HG03108 (cell line): ENCODE data around the gene FRMD6.

Experiments used
- ATAC-seq: cut with Tn5 transposase; IDR thresholded peaks from one replicate; pipeline ENCODE4 v1.9.1; 2021; ENCODE audit warnings: moderate library complexity; ENCODE audit not compliant: unreplicated experiment

FRMD6 gene

GRCh38 chr14:51663783-51664326, 12.1 kb downstream of the FRMD6 start:
- no peak for ATAC-seq

- no peak for ATAC-seq
These were observed 14.4 kb downstream of the FRMD6 start for GRCh38 chr14:51666070-51666469.

- ATAC-seq: no peak
These were observed 15.1 kb downstream of the FRMD6 start for GRCh38 chr14:51666826-51667225.

DNA sequence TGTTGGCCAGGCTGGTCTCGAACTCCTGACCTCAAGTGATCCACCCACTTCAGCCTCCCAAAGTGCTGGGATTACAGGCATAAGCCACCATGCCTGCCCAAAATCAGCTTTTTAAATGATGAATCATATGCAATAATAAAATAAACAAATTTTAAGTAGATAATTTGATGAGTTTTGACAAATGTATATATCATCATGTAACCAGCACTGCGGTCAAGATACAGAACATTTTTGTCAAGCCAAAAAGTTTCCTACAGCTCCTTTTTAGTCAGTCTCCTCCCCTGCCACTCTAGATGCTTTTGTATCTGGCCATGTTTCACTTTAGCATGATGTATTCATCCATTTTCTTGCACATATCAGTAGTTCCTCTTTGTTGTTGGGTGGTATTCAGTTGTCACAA, 17.2 kb downstream of the FRMD6 start:
- no peak for ATAC-seq

DNA sequence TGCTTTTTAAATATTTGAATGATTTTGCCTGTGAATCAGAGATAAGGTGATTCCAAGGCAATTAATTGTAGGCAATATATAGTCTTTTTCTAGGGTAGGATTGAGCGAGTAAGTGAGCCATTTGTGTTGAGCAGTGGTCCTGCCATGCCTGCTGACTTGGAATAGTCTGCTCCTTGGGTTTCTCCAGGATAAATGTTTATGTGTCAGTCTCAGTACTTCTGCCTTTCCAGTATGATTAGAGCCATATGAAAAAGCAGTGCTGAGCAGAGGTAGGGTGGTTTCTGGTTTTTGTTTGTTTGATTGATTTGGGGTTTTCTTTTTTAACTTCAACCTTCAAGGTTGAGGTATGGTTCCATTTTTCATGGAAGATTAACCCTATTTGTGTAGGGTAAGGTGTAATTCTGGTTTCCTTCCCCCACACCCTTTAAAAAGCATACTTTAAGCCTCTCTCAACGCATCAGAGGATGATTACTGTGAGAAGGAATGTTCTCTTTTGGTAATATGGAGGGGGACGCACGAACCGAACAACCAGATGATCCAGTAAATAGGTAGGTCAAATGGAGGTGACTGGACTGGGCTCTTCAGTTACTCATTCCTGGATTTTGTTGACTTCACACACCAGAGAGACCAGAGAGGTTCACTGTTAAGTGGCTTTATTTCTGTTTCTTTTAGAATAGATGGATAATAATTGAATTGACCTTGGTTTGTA, 22.7 kb downstream of the FRMD6 start:
- ATAC-seq: no peak

GRCh38 chr14:51676549-51676948, 24.8 kb downstream of the FRMD6 start:
- ATAC-seq: no peak

- no peak for ATAC-seq
These were observed 25.6 kb downstream of the FRMD6 start for GRCh38 chr14:51677266-51677665.

- no peak for ATAC-seq
These were observed 26.0 kb downstream of the FRMD6 start for GRCh38 chr14:51677738-51678137.

- no peak for ATAC-seq
These were observed 28.3 kb downstream of the FRMD6 start for GRCh38 chr14:51680031-51680430.

GRCh38 chr14:51681411-51681810, 29.7 kb downstream of the FRMD6 start:
- ATAC-seq: no peak

DNA sequence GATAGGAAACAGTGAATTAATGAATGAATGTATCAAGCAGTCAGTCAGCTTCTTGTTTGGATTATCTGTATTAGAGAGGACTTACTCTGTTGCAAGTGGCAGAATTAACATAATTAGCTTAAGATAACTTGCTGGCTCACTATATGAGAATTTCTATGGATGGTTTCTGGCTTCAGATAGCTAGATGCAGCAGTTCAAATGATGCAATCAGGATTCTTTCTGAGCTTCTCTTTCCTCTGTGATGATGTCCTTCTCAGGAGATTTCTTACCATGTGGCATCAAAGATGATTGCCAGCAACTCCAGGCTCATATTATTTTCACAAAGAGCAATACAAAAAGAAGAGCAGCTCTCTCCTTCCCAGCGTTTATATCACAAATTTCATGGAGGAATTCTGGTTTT, 30.7 kb downstream of the FRMD6 start:
- no peak for ATAC-seq

- no peak for ATAC-seq
These were observed 33.0 kb downstream of the FRMD6 start for GRCh38 chr14:51684760-51685159.

DNA sequence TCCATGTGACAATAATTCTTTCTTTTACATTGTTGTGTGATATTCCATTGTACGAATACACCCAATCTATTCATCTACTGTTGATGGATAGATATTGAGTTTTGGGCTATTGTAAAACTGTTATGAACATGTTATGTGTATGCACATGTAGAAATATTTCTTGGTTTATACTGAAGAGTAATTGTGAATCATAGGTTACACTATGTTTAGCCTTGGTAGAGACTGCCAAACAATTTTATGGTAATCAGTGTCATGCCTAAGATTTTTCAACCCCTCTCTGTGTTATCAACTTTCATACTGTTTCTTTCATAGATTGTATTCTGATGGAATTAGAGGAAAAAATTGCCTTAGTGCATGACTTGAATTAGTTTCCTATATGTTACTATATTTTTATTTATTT, 39.5 kb downstream of the FRMD6 start:
- no peak for ATAC-seq

GRCh38 chr14:51692646-51693045, 40.9 kb downstream of the FRMD6 start:
- ATAC-seq: no peak

DNA sequence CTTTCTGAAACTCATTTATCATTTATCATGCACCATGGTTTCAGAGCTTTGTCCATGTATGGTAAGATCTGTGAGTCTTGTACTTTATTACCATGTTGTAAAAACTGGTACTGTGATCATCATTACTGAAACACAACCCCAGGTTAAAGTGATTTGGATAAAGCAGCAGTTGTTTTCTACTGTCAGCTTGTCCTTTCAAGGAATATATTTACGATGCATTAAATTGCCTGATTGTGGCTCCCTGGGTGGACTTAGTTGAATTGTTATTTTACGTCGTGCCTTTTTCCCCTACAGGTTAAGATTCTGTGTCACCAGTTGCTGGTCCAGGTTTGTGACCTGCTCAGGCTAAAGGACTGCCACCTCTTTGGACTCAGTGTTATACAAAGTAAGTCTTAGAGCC, 46.1 kb downstream of the FRMD6 start:
- ATAC-seq: no peak

DNA sequence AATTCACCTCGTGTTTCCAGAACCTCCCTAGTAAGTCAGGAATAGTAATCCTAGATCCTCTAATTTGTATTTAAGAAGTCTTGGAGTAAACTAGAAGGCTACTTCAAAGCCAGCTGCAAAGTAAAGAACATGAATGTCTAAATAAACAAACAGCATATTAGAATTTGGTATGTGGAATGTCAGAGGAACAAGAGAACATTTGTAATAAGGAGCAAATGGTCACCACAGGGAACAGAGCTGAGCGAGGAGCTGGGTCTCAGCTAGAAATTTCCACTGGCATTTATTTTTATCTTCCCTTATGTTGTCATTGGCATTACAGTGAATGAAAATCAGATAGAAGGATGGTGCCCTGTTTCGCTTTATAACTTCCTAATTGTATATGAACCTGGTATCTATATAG, 50.2 kb downstream of the FRMD6 start:
- ATAC-seq: no peak

- no peak for ATAC-seq
These were observed 52.1 kb downstream of the FRMD6 start for GRCh38 chr14:51703787-51704186.

DNA sequence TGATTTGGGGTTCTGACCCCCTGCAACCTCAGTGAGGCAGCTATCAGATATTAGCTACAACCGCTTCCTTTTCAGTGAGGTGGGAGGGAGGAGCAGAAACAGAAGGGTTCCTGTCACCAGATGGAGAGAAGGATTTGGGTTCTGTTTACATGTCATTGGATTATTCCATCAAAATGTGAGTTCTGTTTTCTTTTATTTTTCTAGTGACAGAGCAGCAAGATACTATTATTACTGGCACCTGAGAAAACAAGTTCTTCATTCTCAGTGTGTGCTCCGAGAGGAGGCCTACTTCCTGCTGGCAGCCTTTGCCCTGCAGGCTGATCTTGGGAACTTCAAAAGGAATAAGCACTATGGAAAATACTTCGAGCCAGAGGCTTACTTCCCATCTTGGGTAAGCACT, 52.8 kb downstream of the FRMD6 start:
- ATAC-seq: no peak

- no peak for ATAC-seq
These were observed 55.6 kb downstream of the FRMD6 start for GRCh38 chr14:51707327-51707726.

DNA sequence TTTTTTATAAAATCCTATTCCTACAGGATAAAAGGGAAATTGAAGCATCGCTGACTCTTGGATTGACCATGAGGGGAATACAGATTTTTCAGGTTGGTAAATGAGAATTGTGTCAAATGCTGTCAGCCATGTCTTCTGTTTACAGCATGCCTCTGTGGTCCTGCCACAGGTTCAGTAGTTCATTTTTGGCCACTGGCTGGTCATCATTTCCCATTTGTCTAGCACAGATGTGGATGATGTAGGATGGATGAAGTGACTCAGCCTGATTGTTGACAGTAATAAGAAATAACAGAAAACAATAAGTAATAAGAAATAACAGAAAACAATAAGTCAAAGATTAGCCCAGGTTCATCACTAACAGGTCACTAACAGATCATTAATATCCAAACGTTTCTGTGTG, 59.8 kb downstream of the FRMD6 start:
- ATAC-seq: no peak

- ATAC-seq: no peak
These were observed 63.5 kb downstream of the FRMD6 start for GRCh38 chr14:51715250-51715649.

- ATAC-seq: no peak
These were observed 64.0 kb downstream of the FRMD6 start for GRCh38 chr14:51715742-51716141.

DNA sequence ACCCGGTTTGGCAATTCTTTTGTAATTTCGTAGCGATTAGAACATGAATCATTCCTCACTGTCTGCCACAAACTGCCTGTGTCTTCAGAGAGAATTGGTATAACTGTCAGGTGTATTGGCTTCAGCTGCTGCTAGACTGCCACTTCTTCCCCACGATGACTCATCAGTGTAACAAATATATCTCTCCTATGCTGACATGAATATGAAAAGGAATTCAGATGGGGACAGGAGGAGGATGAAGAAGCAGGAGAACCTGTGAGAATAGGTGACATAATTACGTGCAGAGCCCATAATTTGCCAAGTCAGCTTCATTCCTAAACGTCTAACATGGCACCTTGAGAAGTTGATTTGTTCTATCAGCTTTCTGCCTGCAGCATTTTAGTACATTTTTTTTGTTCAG, 64.9 kb downstream of the FRMD6 start:
- ATAC-seq: no peak
